Mesenchymal stem cell (in vitro differentiated cells and primary cell): Measurements from ENCODE around the gene TMEM59.

ENCODE experiments used
- DNase-seq: peaks from one replicate; pipeline ENCODE4 v3.0.0-alpha.2; 2013
- H2AFZ ChIP-seq: one replicate; pipeline ENCODE4 v1.6.1; 2013; ENCODE audit warnings: low read depth, mild to moderate bottlenecking, control low read depth, inconsistent platforms, low read length, moderate library complexity
- H2AK5ac ChIP-seq: 2 replicates; pipeline ENCODE4 v1.6.1; 2013; ENCODE audit warnings: low read length, moderate library complexity, mild to moderate bottlenecking, inconsistent platforms; ENCODE audit not compliant: severe bottlenecking
- H2BK120ac ChIP-seq: one replicate; pipeline ENCODE4 v1.6.1; 2013; ENCODE audit warnings: low read depth, mild to moderate bottlenecking, inconsistent platforms, low read length, moderate library complexity
- H2BK12ac ChIP-seq, 2 experiments: one replicate each; pipeline ENCODE4 v1.6.1; 2013; ENCODE audit warnings: inconsistent platforms in 2 of 2, low read length in 2 of 2, mild to moderate bottlenecking in 2 of 2, moderate library complexity in 2 of 2, control low read depth in 1 of 2
- H2BK15ac ChIP-seq: one replicate; pipeline ENCODE4 v1.6.1; 2013; ENCODE audit warnings: mild to moderate bottlenecking, low read depth, inconsistent platforms; ENCODE audit not compliant: poor library complexity, severe bottlenecking
- H2BK5ac ChIP-seq: 2 replicates; pipeline ENCODE4 v1.6.1; 2013; ENCODE audit warnings: low read depth, mild to moderate bottlenecking, low read length, control low read depth, inconsistent platforms; ENCODE audit not compliant: poor library complexity, severe bottlenecking
- H3K14ac ChIP-seq, 2 experiments: one replicate each; pipeline ENCODE4 v1.6.1; 2013; ENCODE audit warnings: inconsistent platforms in 2 of 2, low read length in 2 of 2, control low read depth in 1 of 2, mild to moderate bottlenecking in 1 of 2, moderate library complexity in 1 of 2
- H3K18ac ChIP-seq, 2 experiments: one replicate each; pipeline ENCODE4 v1.6.1; 2013; ENCODE audit warnings: inconsistent platforms in 2 of 2, low read length in 2 of 2, control low read depth in 1 of 2, low read depth in 1 of 2, mild to moderate bottlenecking in 1 of 2
- H3K23ac ChIP-seq, 2 experiments: one replicate each; pipeline ENCODE4 v1.6.1; 2013; ENCODE audit warnings: inconsistent platforms in 2 of 2, low read length in 2 of 2, mild to moderate bottlenecking in 2 of 2, moderate library complexity in 2 of 2, control low read depth in 1 of 2
- H3K27ac ChIP-seq: 2 replicates; pipeline ENCODE4 v1.5.1; 2013; ENCODE audit warnings: mild to moderate bottlenecking, moderate library complexity, low read length, control low read depth, inconsistent platforms; ENCODE audit not compliant: poor library complexity, severe bottlenecking
- H3K27me3 ChIP-seq, 2 experiments: 2 replicates each; pipeline versions ENCODE4 v1.6.1 to v1.7.0; 2013; ENCODE audit warnings: low read length in 2 of 2, mild to moderate bottlenecking in 2 of 2, moderate library complexity in 2 of 2, control low read depth in 1 of 2, inconsistent platforms in 1 of 2; ENCODE audit not compliant: control insufficient read depth in 1 of 2, insufficient read depth in 1 of 2
- H3K36me3 ChIP-seq, 2 experiments: 2 replicates each; pipeline versions ENCODE4 v1.6.1 to v1.7.0; 2013; ENCODE audit warnings: low read length in 2 of 2, control low read depth in 1 of 2, inconsistent platforms in 1 of 2, low read depth in 1 of 2, mild to moderate bottlenecking in 1 of 2; ENCODE audit not compliant: insufficient read depth in 2 of 2, control insufficient read depth in 1 of 2
- H3K4ac ChIP-seq, 2 experiments: one replicate each; pipeline ENCODE4 v1.6.1; 2013; ENCODE audit warnings: inconsistent platforms in 2 of 2, low read length in 2 of 2, mild to moderate bottlenecking in 2 of 2, moderate library complexity in 2 of 2, control low read depth in 1 of 2, low read depth in 1 of 2
- H3K4me1 ChIP-seq: 2 replicates; pipeline ENCODE4 v1.6.1; 2013; ENCODE audit warnings: low read depth, low read length, control low read depth; ENCODE audit not compliant: control insufficient read depth, insufficient read depth
- H3K4me2 ChIP-seq: 2 replicates; pipeline ENCODE4 v1.6.1; 2013; ENCODE audit warnings: low read length, mild to moderate bottlenecking, inconsistent platforms; ENCODE audit not compliant: poor library complexity, severe bottlenecking
- H3K4me3 ChIP-seq, 2 experiments: 2 replicates each; pipeline versions ENCODE4 v1.5.1 to v1.7.0; 2013; ENCODE audit warnings: low read length in 2 of 2, mild to moderate bottlenecking in 2 of 2, control low read depth in 1 of 2, low read depth in 1 of 2; ENCODE audit not compliant: insufficient read depth in 1 of 2
- H3K79me1 ChIP-seq: replicated peaks from 2 replicates; pipeline ENCODE4 v1.6.1; 2013; ENCODE audit warnings: mild to moderate bottlenecking, control low read depth, low read length, inconsistent platforms; ENCODE audit not compliant: poor library complexity, severe bottlenecking
- H3K9ac ChIP-seq: 2 replicates; pipeline ENCODE4 v1.7.0; 2013; ENCODE audit warnings: mild to moderate bottlenecking, low read length, moderate library complexity
- H3K9me3 ChIP-seq: 2 replicates; pipeline ENCODE4 v1.7.0; 2013; ENCODE audit warnings: mild to moderate bottlenecking, low read length; ENCODE audit not compliant: control insufficient read depth
- H4K8ac ChIP-seq: one replicate; pipeline ENCODE4 v1.6.1; 2013; ENCODE audit warnings: inconsistent platforms, mild to moderate bottlenecking, low read length, moderate library complexity
- H4K91ac ChIP-seq: one replicate; pipeline ENCODE4 v1.6.1; 2013; ENCODE audit warnings: mild to moderate bottlenecking, low read length, inconsistent platforms
- WGBS: methylation state at CpG from one replicate; pipeline ENCODE4 v1.1.7; 2013; ENCODE audit warnings: mixed read lengths; 5-methylcytosine and 5-hydroxymethylcytosine counted together

Gene TMEM59

GRCh38 chr1:54081306-54082270, 28.6 kb upstream of the TMEM59 start:
- Histone ChIP-seq H3K4me2 (no peak overlapping the region), H3K14ac (no peak overlapping the region), H3K4me1 (peaks cover 9% of the 10 kb centered on the region)

DNA sequence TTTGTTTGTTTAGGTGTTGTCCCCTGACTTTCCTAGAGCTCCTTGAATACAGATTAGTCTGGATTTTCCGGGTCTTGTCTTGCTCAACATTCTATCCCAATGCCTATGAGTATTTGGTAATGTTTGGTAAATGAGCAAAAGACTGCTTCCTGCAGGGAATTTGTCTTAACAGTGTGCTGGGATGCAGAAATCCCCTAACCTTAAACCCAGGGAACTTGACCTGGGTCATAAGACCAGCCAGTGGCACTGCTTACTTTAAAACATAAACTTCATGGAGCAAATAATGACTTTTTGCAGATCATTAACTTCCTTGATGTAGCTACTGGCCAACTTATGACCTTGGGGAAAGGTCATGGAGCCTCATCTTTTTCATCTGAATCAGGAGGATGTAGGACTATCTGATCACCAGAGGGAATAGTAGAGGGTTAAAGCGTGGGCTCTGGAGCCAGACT, 27.6 kb upstream of the TMEM59 start:
- no peak overlapping the region for H3K18ac ChIP-seq
- no peak overlapping the region for H2AFZ ChIP-seq
- H3K14ac ChIP-seq = no peak overlapping the region
- no peak overlapping the region for H2BK120ac ChIP-seq
- peak overlapping the region; percentile 41 for H3K27ac ChIP-seq
- DNase-seq = peak; percentile 24
- no peak overlapping the region for H3K23ac ChIP-seq
- 91% methylated on average over 1 of the region's 2 CpGs for WGBS
- no peaks in the 10 kb centered on the region for H3K27me3 ChIP-seq
- H3K9me3 ChIP-seq = no peaks in the 10 kb centered on the region
- no peak overlapping the region for H2AK5ac ChIP-seq
- no peak overlapping the region for H4K91ac ChIP-seq
- H2BK12ac ChIP-seq = no peak overlapping the region
- H3K4me2 ChIP-seq = no peak overlapping the region
- H3K4ac ChIP-seq = no peak overlapping the region
- no peak overlapping the region for H3K9ac ChIP-seq
- no peaks in the 10 kb centered on the region for H3K79me1 ChIP-seq
- no peaks in the 10 kb centered on the region for H3K36me3 ChIP-seq
- H2BK5ac ChIP-seq = no peak overlapping the region
- peaks cover 9% of the 10 kb centered on the region for H3K4me1 ChIP-seq
- no peak overlapping the region for H4K8ac ChIP-seq
- H3K4me3 ChIP-seq = no peak overlapping the region
- H2BK15ac ChIP-seq = no peak overlapping the region

More at GRCh38 chr1:54081306-54082270, 28.6 kb upstream of the TMEM59 start:
- no peak overlapping the region for H3K18ac ChIP-seq
- H3K4ac ChIP-seq = no peak overlapping the region
- peak; percentile 72 for DNase-seq
- H3K79me1 ChIP-seq = no peaks in the 10 kb centered on the region
- no peaks in the 10 kb centered on the region for H3K27me3 ChIP-seq
- H3K9ac ChIP-seq = no peak overlapping the region
- H2BK5ac ChIP-seq = no peak overlapping the region
- no peak overlapping the region for H3K4me3 ChIP-seq
- 73% methylated on average over 7 of the region's 8 CpGs for WGBS
- no peak overlapping the region for H2AFZ ChIP-seq
- no peaks in the 10 kb centered on the region for H3K9me3 ChIP-seq
- no peak overlapping the region for H2BK12ac ChIP-seq
- H3K23ac ChIP-seq = no peak overlapping the region
- H2BK15ac ChIP-seq = no peak overlapping the region
- H2BK120ac ChIP-seq = no peak overlapping the region
- H4K8ac ChIP-seq = no peak overlapping the region
- no peak overlapping the region for H4K91ac ChIP-seq
- no peak overlapping the region for H3K27ac ChIP-seq
- no peak overlapping the region for H2AK5ac ChIP-seq
- H3K36me3 ChIP-seq = no peaks in the 10 kb centered on the region

DNA sequence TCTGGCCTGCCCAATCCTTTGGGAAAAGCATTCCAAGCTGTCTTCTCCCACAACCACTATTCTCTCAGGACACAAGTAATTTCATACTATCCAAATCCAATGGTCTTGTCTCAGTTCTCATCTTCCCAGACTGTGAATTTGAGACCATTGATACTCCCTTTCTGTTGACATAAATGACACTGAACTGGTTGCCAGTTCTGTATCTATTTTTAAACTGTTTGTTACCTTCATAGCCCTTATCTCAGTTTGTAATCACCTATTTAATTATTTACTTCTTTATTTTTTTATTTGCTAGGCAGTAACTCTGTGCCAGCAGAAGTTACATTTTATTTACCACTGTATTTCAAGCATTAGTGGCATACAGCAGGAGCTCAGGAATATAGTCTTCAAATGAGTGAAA, 24.4 kb upstream of the TMEM59 start:
- H3K27ac ChIP-seq = no peak overlapping the region
- no peak overlapping the region for H3K9ac ChIP-seq
- no peak overlapping the region for H4K91ac ChIP-seq
- DNase-seq = no peak
- H3K27me3 ChIP-seq = no peaks in the 10 kb centered on the region
- H3K4me3 ChIP-seq = no peak overlapping the region
- H3K36me3 ChIP-seq = no peaks in the 10 kb centered on the region
- no peak overlapping the region for H3K23ac ChIP-seq
- H2BK15ac ChIP-seq = no peak overlapping the region
- H3K4me2 ChIP-seq = no peak overlapping the region
- no peak overlapping the region for H3K18ac ChIP-seq
- H3K4ac ChIP-seq = no peak overlapping the region
- peaks cover 9% of the 10 kb centered on the region for H3K4me1 ChIP-seq
- H4K8ac ChIP-seq = no peak overlapping the region
- H2BK5ac ChIP-seq = no peak overlapping the region
- no peaks in the 10 kb centered on the region for H3K79me1 ChIP-seq
- no peak overlapping the region for H2AK5ac ChIP-seq
- no peak overlapping the region for H2BK120ac ChIP-seq
- no peak overlapping the region for H2BK12ac ChIP-seq
- no peak overlapping the region for H3K14ac ChIP-seq
- no peak overlapping the region for H2AFZ ChIP-seq
- no peaks in the 10 kb centered on the region for H3K9me3 ChIP-seq

DNA sequence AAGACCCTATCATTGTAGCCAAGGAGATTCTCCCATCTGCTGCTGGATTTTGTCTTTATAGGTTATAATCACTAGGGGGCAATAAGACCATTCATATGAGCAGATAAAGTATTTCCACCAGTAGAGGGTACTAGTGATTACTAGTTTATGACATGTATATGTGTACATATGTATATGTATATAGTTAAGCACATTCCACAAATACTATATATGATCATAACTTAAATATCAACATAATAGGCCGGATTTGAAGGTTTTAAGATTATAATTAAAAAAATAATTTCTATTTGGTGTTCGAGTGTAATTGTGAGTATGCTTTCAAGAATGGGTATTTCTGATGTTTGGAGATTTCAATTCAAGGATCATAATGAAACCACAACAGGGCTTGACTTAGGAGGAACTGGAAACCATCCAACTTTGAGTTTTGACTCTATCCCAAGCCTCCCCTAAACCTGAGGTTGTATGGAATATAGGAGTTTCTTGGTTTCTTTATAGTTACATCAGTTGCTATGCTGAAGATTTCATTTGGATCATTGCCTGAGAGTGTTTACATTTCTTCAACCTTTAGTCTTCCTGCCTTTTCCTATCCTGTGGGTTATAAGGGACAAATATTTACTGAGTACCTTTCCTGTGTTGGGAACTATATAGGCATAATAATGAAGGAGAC, 17.3 kb upstream of the TMEM59 start:
- no peak overlapping the region for H3K23ac ChIP-seq
- H3K4me3 ChIP-seq = no peak overlapping the region
- H4K91ac ChIP-seq = no peak overlapping the region
- H2BK12ac ChIP-seq = no peak overlapping the region
- H3K4me2 ChIP-seq = no peak overlapping the region
- no peaks in the 10 kb centered on the region for H3K9me3 ChIP-seq
- no peak overlapping the region for H2AFZ ChIP-seq
- H3K79me1 ChIP-seq = peaks cover 2% of the 10 kb centered on the region
- H3K4me1 ChIP-seq = peaks cover 2% of the 10 kb centered on the region
- H2BK120ac ChIP-seq = no peak overlapping the region
- DNase-seq = peak; percentile 76
- H3K14ac ChIP-seq = no peak overlapping the region
- H3K36me3 ChIP-seq = peaks cover 0 to 4% of the 10 kb centered on the region in 2 experiments
- 100% methylated on average over 1 of the region's 2 CpGs for WGBS
- no peak overlapping the region for H2BK15ac ChIP-seq
- no peak overlapping the region for H4K8ac ChIP-seq
- H3K18ac ChIP-seq = no peak overlapping the region
- H3K27me3 ChIP-seq = no peaks in the 10 kb centered on the region
- H3K4ac ChIP-seq = no peak overlapping the region
- H3K9ac ChIP-seq = no peak overlapping the region
- H3K27ac ChIP-seq = no peak overlapping the region
- H2AK5ac ChIP-seq = no peak overlapping the region
- no peak overlapping the region for H2BK5ac ChIP-seq
